Neural cell (in vitro differentiated cells): ENCODE results near the gene USP20. TPM values are rescaled to one million over a fixed set of nuclear protein-coding genes. Genes with fewer than 3 reads are reported as not detected.
A peak's percentile ranks its signal among the peaks of the same experiment; 100 is the strongest.

Experiments used
- H2AFZ ChIP-seq: fragments of 200-600, 300-800 bp; sonication (generic), shearing (Covaris generic); 2 replicates; pipeline ENCODE4 v1.6.0; 2014; ENCODE audit warnings: low read depth, mild to moderate bottlenecking, antibody characterized with exemption, low read length, moderate library complexity
- H3F3A ChIP-seq: fragments of 200-600 bp; shearing (Covaris generic); 2 replicates; pipeline ENCODE4 v1.6.1; 2016; ENCODE audit warnings: mild to moderate bottlenecking, moderate library complexity, mixed read lengths, antibody characterized with exemption, low read length; ENCODE audit not compliant: insufficient read depth, poor library complexity, severe bottlenecking
- H3K27ac ChIP-seq: fragments of 200-600, 300-800 bp; sonication (generic), shearing (Covaris generic); 2 replicates; pipeline ENCODE4 v1.5.1; 2014; ENCODE audit warnings: mild to moderate bottlenecking, low read length, moderate library complexity
- H3K27me3 ChIP-seq: fragments of 300-800, 200-600 bp; sonication (generic), shearing (Covaris generic); 2 replicates; pipeline ENCODE4 v1.6.0; 2014; ENCODE audit warnings: mild to moderate bottlenecking, low read depth, low read length, moderate library complexity; ENCODE audit not compliant: insufficient read depth
- H3K36me3 ChIP-seq: fragments of 300-800, 200-600 bp; sonication (generic), shearing (Covaris generic); 2 replicates; pipeline ENCODE4 v1.5.1; 2014; ENCODE audit warnings: mild to moderate bottlenecking, antibody characterized with exemption, low read length, moderate library complexity; ENCODE audit not compliant: insufficient read depth
- H3K4me2 ChIP-seq: fragments of 300-800, 200-600 bp; sonication (generic), shearing (Covaris generic); 2 replicates; pipeline ENCODE4 v1.6.0; 2014; ENCODE audit warnings: mild to moderate bottlenecking, low read length
- H3K4me3 ChIP-seq: fragments of 300-800, 200-600 bp; sonication (generic), shearing (Covaris generic); 2 replicates; pipeline ENCODE4 v1.5.1; 2014; ENCODE audit warnings: mild to moderate bottlenecking, low read length, moderate library complexity
- H3K79me2 ChIP-seq: fragments of 200-600 bp; shearing (Covaris generic); replicated peaks from 2 replicates; pipeline ENCODE4 v1.6.0; 2014; ENCODE audit warnings: mild to moderate bottlenecking, low read length, moderate library complexity; ENCODE audit not compliant: insufficient read depth
- H3K9ac ChIP-seq: fragments of 300-800, 200-600 bp; sonication (generic), shearing (Covaris generic); 2 replicates; pipeline ENCODE4 v1.6.1; 2016; ENCODE audit warnings: mild to moderate bottlenecking, low read length, mixed read lengths
- H3K9me2 ChIP-seq: fragments of 200-600 bp; shearing (Covaris generic); 2 replicates; pipeline ENCODE4 v1.6.1; 2016; ENCODE audit warnings: mild to moderate bottlenecking, low read length, mixed read lengths; ENCODE audit not compliant: insufficient read depth
- H3K9me3 ChIP-seq: fragments of 200-600, 300-800 bp; sonication (generic), shearing (Covaris generic); 2 replicates; pipeline ENCODE4 v1.6.1; 2016; ENCODE audit warnings: mild to moderate bottlenecking, mixed run types, low read length, moderate library complexity, mixed read lengths
- H4K20me1 ChIP-seq: fragments of 200-600 bp; shearing (Covaris generic); 2 replicates; pipeline ENCODE4 v1.6.1; 2016; ENCODE audit warnings: mild to moderate bottlenecking, mixed run types; ENCODE audit not compliant: insufficient read depth
- CTCF ChIP-seq: fragments of 450-650 bp; IDR thresholded peaks from 2 replicates; pipeline ENCODE4 v1.5.1; 2014; ENCODE audit warnings: antibody characterized with exemption, mild to moderate bottlenecking, moderate library complexity; ENCODE audit not compliant: poor library complexity, severe bottlenecking
- EP300 ChIP-seq: fragments of 450-650 bp; conservative IDR thresholded peaks from 2 replicates; pipeline ENCODE4 v1.6.1; 2014; ENCODE audit warnings: antibody characterized with exemption, mild to moderate bottlenecking, moderate library complexity; ENCODE audit not compliant: poor library complexity, severe bottlenecking
- EZH2 ChIP-seq: fragments of 200-600, 300-800 bp; shearing (Covaris generic), sonication (generic); IDR thresholded peaks from 2 replicates; pipeline ENCODE4 v1.6.1; 2014; ENCODE audit warnings: antibody characterized with exemption, low read length, borderline replicate concordance, mild to moderate bottlenecking; ENCODE audit not compliant: insufficient read depth, poor library complexity, severe bottlenecking
- MXI1 ChIP-seq: fragments of 450-650 bp; conservative IDR thresholded peaks from 2 replicates; pipeline ENCODE4 v1.6.1; 2014; ENCODE audit warnings: antibody characterized with exemption, mild to moderate bottlenecking; ENCODE audit not compliant: poor library complexity, severe bottlenecking
- POLR2AphosphoS5 ChIP-seq: IDR thresholded peaks from 2 replicates; pipeline ENCODE4 v1.6.1; 2012
- RAD21 ChIP-seq: fragments of 450-650 bp; conservative IDR thresholded peaks from 2 replicates; pipeline ENCODE4 v1.6.1; 2014; ENCODE audit warnings: antibody characterized with exemption, mild to moderate bottlenecking, moderate library complexity
- REST ChIP-seq: IDR thresholded peaks from 2 replicates; pipeline ENCODE4 v1.6.1; 2012; ENCODE audit warnings: borderline replicate concordance
- SMC3 ChIP-seq: fragments of 450-650 bp; conservative IDR thresholded peaks from 2 replicates; pipeline ENCODE4 v1.6.1; 2014; ENCODE audit warnings: antibody characterized with exemption, mild to moderate bottlenecking, moderate library complexity; ENCODE audit not compliant: poor library complexity
- TAF1 ChIP-seq: IDR thresholded peaks from 2 replicates; pipeline ENCODE4 v1.6.1; 2012; ENCODE audit warnings: low read depth
- polyA plus RNA-seq: library from polyadenylated mRNA; depleted of rRNA; stranded (reverse); fragments of >200 nt; gene quantifications from 2 replicates; pipeline ENCODE4 v1.2.3, GENCODE V29; 2014

The USP20 gene
- polyA plus RNA-seq, 1 donor from 2014 or later: 39.8 TPM

GRCh38 chr9:129885018-129885669 lies 49.9 kb downstream of the USP20 start:
- Histone ChIP-seq H3K27me3 (no peaks in the 10 kb centered on the region), H3F3A (no peaks in the 10 kb centered on the region), H3K79me2 (no peaks in the 10 kb centered on the region), H3K9ac (no peak overlapping the region), H3K27ac (no peak overlapping the region), H3K4me3 (peak overlapping the region; percentile 51), H3K9me2 (no peaks in the 10 kb centered on the region), H3K36me3 (no peaks in the 10 kb centered on the region), H3K4me2 (no peak overlapping the region), H4K20me1 (no peaks in the 10 kb centered on the region), H2AFZ (no peak overlapping the region), H3K9me3 (no peaks in the 10 kb centered on the region)
- TF ChIP-seq TAF1 (no peak), SMC3 (no peak), POLR2AphosphoS5 (no peak), CTCF (no peak), MXI1 (no peak), EP300 (no peak), REST (no peak), RAD21 (no peak), EZH2 (no peak)

GRCh38 chr9:129885670-129886106 lies 50.4 kb downstream of the USP20 start:
- no peaks in the 10 kb centered on the region for H3K9me2 ChIP-seq
- H3K27me3 ChIP-seq: no peaks in the 10 kb centered on the region
- H2AFZ ChIP-seq: no peak overlapping the region
- H4K20me1 ChIP-seq: no peaks in the 10 kb centered on the region
- no peak overlapping the region for H3K4me3 ChIP-seq
- no peak overlapping the region for H3K4me2 ChIP-seq
- H3K36me3 ChIP-seq: no peaks in the 10 kb centered on the region
- TF ChIP-seq CTCF (peak; percentile 56), TAF1 (no peak), RAD21 (peak; percentile 36), REST (no peak), MXI1 (no peak), SMC3 (no peak), POLR2AphosphoS5 (no peak)
- H3K27ac ChIP-seq: no peak overlapping the region
- H3K9ac ChIP-seq: no peak overlapping the region
- H3F3A ChIP-seq: no peaks in the 10 kb centered on the region
- no peaks in the 10 kb centered on the region for H3K79me2 ChIP-seq
- H3K9me3 ChIP-seq: no peaks in the 10 kb centered on the region
